ENCODE results near the gene GRIPAP1.
"Not testable (repeated sequence)": the region's sequence is repeated elsewhere in the genome, so short reads cannot be mapped to it uniquely, and the experiment has no call there.

Gene GRIPAP1

DNA sequence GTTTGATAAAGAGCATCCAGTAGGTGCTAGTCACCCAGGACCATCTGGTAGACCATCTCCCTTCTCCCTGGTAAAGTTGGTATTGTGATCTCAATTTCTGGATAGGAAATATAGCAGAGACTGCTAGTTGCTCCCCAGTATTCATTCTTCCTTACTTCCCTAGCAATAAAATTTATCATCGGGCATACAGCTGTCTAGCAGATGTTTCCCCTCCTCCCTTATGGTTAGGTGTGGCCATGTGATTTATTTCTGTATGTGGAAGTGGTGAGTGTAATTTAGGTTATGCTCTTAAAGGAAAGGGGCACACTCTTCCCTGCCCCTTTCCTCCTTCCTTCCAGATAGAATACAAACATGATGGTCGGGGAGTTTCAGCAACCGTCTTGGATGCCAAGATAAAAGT lies 18.2 kb downstream of the GRIPAP1 start:
- H3K4me1 ChIP-seq (ENCODE audit: insufficient read depth, low read length) = no peaks in the 10 kb centered on the region
- no peak overlapping the region for H3K27ac ChIP-seq (ENCODE audit: low read length)
- peaks cover 61% of the 10 kb centered on the region for H3K36me3 ChIP-seq (ENCODE audit: insufficient read depth, low read depth, low read length)
- H3K9ac ChIP-seq (ENCODE audit: low read depth, low read length) = no peak overlapping the region
- H3K27me3 ChIP-seq (ENCODE audit: insufficient read depth, low read length) = no peaks in the 10 kb centered on the region
- H3K4me3 ChIP-seq (ENCODE audit: low read length) = no peak overlapping the region
- no peaks in the 10 kb centered on the region for H3K9me3 ChIP-seq (ENCODE audit: insufficient read depth, low read depth, low read length)

GRCh38 chrX:48983081-48983480 lies 19.0 kb downstream of the GRIPAP1 start:
- Histone ChIP-seq H3K9me3 (ENCODE audit: insufficient read depth, low read depth, low read length) (no peaks in the 10 kb centered on the region), H3K4me3 (ENCODE audit: low read length) (no peak overlapping the region), H3K9ac (ENCODE audit: low read depth, low read length) (no peak overlapping the region), H3K27me3 (ENCODE audit: insufficient read depth, low read length) (no peaks in the 10 kb centered on the region), H3K36me3 (ENCODE audit: insufficient read depth, low read depth, low read length) (peaks cover 57% of the 10 kb centered on the region), H3K4me1 (ENCODE audit: insufficient read depth, low read length) (no peaks in the 10 kb centered on the region), H3K27ac (ENCODE audit: low read length) (no peak overlapping the region)

- Histone ChIP-seq H3K9ac (ENCODE audit: low read depth, low read length) (no peak overlapping the region), H3K4me3 (ENCODE audit: low read length) (no peak overlapping the region)
Measured at GRCh38 chrX:48981178-48981577, 20.9 kb downstream of the GRIPAP1 start.

GRCh38 chrX:48980341-48980740 lies 21.7 kb downstream of the GRIPAP1 start:
- not testable (repeated sequence) for H3K4me1 ChIP-seq (ENCODE audit: insufficient read depth, low read length); H3K27me3 ChIP-seq (ENCODE audit: insufficient read depth, low read length); H3K4me3 ChIP-seq (ENCODE audit: low read length); H3K9me3 ChIP-seq (ENCODE audit: insufficient read depth, low read depth, low read length); H3K27ac ChIP-seq (ENCODE audit: low read length); H3K9ac ChIP-seq (ENCODE audit: low read depth, low read length)
- H3K36me3 ChIP-seq (ENCODE audit: insufficient read depth, low read depth, low read length) = peaks cover 78% of the 10 kb centered on the region

More at GRCh38 chrX:48981178-48981577, 20.9 kb downstream of the GRIPAP1 start:
- Histone ChIP-seq H3K27me3 (ENCODE audit: insufficient read depth, low read length) (no peaks in the 10 kb centered on the region), H3K9me3 (ENCODE audit: insufficient read depth, low read depth, low read length) (no peaks in the 10 kb centered on the region), H3K4me1 (ENCODE audit: insufficient read depth, low read length) (no peaks in the 10 kb centered on the region), H3K36me3 (ENCODE audit: insufficient read depth, low read depth, low read length) (peaks cover 74% of the 10 kb centered on the region), H3K27ac (ENCODE audit: low read length) (no peak overlapping the region)

DNA sequence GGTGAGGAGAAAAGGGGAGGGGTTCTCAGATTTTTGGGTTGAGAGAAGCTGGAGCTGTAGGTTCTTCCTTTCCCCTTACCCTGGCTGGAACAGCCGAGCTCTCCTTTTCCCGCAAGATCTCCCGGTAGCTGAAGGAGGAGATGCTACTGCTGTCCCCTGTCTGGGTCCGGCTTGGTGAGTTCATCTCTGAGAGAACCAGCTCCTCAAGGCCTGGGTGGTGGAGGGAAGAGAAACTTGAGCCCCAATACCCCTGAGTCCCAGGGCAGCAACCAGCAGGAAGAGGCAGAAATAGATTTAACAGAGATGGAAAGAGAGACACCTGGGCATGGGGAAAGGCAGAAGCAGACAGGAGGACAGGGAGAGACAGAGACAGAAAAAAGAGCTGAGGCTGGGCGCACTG lies 23.8 kb downstream of the GRIPAP1 start:
- H3K27me3 ChIP-seq (ENCODE audit: insufficient read depth, low read length) = no peaks in the 10 kb centered on the region
- H3K36me3 ChIP-seq (ENCODE audit: insufficient read depth, low read depth, low read length) = peaks cover 75% of the 10 kb centered on the region
- H3K4me1 ChIP-seq (ENCODE audit: insufficient read depth, low read length) = no peaks in the 10 kb centered on the region
- no peak overlapping the region for H3K9ac ChIP-seq (ENCODE audit: low read depth, low read length)
- H3K27ac ChIP-seq (ENCODE audit: low read length) = no peak overlapping the region
- no peak overlapping the region for H3K4me3 ChIP-seq (ENCODE audit: low read length)
- no peaks in the 10 kb centered on the region for H3K9me3 ChIP-seq (ENCODE audit: insufficient read depth, low read depth, low read length)

GRCh38 chrX:48976086-48976485 lies 26.0 kb downstream of the GRIPAP1 start:
- H3K9ac ChIP-seq (ENCODE audit: low read depth, low read length) = no peak overlapping the region
- no peaks in the 10 kb centered on the region for H3K9me3 ChIP-seq (ENCODE audit: insufficient read depth, low read depth, low read length)
- no peaks in the 10 kb centered on the region for H3K4me1 ChIP-seq (ENCODE audit: insufficient read depth, low read length)
- no peaks in the 10 kb centered on the region for H3K27me3 ChIP-seq (ENCODE audit: insufficient read depth, low read length)
- H3K27ac ChIP-seq (ENCODE audit: low read length) = no peak overlapping the region
- H3K4me3 ChIP-seq (ENCODE audit: low read length) = no peak overlapping the region
- peaks cover 54% of the 10 kb centered on the region for H3K36me3 ChIP-seq (ENCODE audit: insufficient read depth, low read depth, low read length)

DNA sequence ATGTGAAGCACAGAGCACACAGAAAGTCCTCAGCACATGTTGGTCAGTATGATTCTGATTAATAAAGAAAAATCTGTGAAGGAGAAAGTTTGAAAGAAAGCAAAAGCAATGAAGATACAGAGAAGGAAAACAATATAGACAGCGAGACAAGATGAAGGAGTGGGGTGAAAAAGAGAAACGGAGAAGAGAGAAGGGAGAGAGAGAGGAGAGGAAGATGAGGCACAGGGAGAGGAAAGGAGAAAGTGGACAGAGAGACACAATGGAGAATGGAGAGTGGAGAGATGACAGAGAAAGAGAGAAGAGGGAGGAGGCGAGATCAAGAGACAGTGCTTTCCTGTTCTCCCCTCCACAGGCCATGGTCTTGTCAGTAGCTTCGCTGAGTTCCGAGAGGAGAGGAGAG lies 26.5 kb downstream of the GRIPAP1 start:
- Histone ChIP-seq H3K4me1 (ENCODE audit: insufficient read depth, low read length) (no peaks in the 10 kb centered on the region), H3K27me3 (ENCODE audit: insufficient read depth, low read length) (no peaks in the 10 kb centered on the region), H3K4me3 (ENCODE audit: low read length) (no peak overlapping the region), H3K9ac (ENCODE audit: low read depth, low read length) (no peak overlapping the region), H3K27ac (ENCODE audit: low read length) (no peak overlapping the region), H3K9me3 (ENCODE audit: insufficient read depth, low read depth, low read length) (no peaks in the 10 kb centered on the region), H3K36me3 (ENCODE audit: insufficient read depth, low read depth, low read length) (peaks cover 50% of the 10 kb centered on the region)

DNA sequence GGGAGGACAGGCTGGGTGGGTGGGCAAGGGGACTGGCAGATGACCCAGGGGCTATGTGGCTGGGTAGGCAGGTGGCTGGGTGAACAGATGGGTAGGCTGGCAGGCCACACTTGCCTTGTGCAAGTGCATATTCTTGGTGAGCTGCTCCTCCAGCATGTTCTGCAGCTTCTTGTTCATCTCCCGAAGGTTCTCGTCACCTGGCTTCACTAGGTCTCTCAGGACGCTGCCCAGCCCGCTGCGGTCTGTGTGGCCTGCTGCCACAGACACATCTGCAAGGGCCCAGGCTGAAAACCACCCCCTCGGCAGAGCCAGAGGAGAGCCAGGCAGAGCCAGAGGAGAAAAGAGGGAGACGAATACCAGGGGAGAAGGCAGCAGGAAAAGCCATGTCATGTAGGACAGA lies 27.0 kb downstream of the GRIPAP1 start:
- H3K36me3 ChIP-seq (ENCODE audit: insufficient read depth, low read depth, low read length) = peaks cover 46% of the 10 kb centered on the region

GRCh38 chrX:48974574-48974973 lies 27.5 kb downstream of the GRIPAP1 start:
- Histone ChIP-seq H3K27me3 (ENCODE audit: insufficient read depth, low read length) (no peaks in the 10 kb centered on the region), H3K27ac (ENCODE audit: low read length) (no peak overlapping the region), H3K4me3 (ENCODE audit: low read length) (no peak overlapping the region), H3K36me3 (ENCODE audit: insufficient read depth, low read depth, low read length) (peaks cover 43% of the 10 kb centered on the region), H3K9ac (ENCODE audit: low read depth, low read length) (no peak overlapping the region), H3K4me1 (ENCODE audit: insufficient read depth, low read length) (no peaks in the 10 kb centered on the region), H3K9me3 (ENCODE audit: insufficient read depth, low read depth, low read length) (no peaks in the 10 kb centered on the region)

More for the DNA sequence above, 27.0 kb downstream of the GRIPAP1 start:
- H3K27me3 ChIP-seq (ENCODE audit: insufficient read depth, low read length) = no peaks in the 10 kb centered on the region
- H3K4me3 ChIP-seq (ENCODE audit: low read length) = no peak overlapping the region
- no peaks in the 10 kb centered on the region for H3K9me3 ChIP-seq (ENCODE audit: insufficient read depth, low read depth, low read length)
- H3K27ac ChIP-seq (ENCODE audit: low read length) = no peak overlapping the region
- no peaks in the 10 kb centered on the region for H3K4me1 ChIP-seq (ENCODE audit: insufficient read depth, low read length)
- H3K9ac ChIP-seq (ENCODE audit: low read depth, low read length) = no peak overlapping the region

- Histone ChIP-seq H3K4me1 (ENCODE audit: insufficient read depth, low read length) (no peaks in the 10 kb centered on the region), H3K27ac (ENCODE audit: low read length) (no peak overlapping the region), H3K27me3 (ENCODE audit: insufficient read depth, low read length) (no peaks in the 10 kb centered on the region), H3K9ac (ENCODE audit: low read depth, low read length) (no peak overlapping the region), H3K36me3 (ENCODE audit: insufficient read depth, low read depth, low read length) (peaks cover 43% of the 10 kb centered on the region), H3K9me3 (ENCODE audit: insufficient read depth, low read depth, low read length) (no peaks in the 10 kb centered on the region), H3K4me3 (ENCODE audit: low read length) (no peak overlapping the region)
Measured at GRCh38 chrX:48974033-48974432, 28.0 kb downstream of the GRIPAP1 start.

- H3K9me3 ChIP-seq (ENCODE audit: insufficient read depth, low read depth, low read length) = no peaks in the 10 kb centered on the region
- H3K27ac ChIP-seq (ENCODE audit: low read length) = no peak overlapping the region
- H3K4me3 ChIP-seq (ENCODE audit: low read length) = peak overlapping the region; percentile 74
- H3K9ac ChIP-seq (ENCODE audit: low read depth, low read length) = peak overlapping the region; percentile 74; the same call in 1 of the 2 replicates
- H3K36me3 ChIP-seq (ENCODE audit: insufficient read depth, low read depth, low read length) = peaks cover 32% of the 10 kb centered on the region
- no peaks in the 10 kb centered on the region for H3K27me3 ChIP-seq (ENCODE audit: insufficient read depth, low read length)
- H3K4me1 ChIP-seq (ENCODE audit: insufficient read depth, low read length) = no peaks in the 10 kb centered on the region
Measured at GRCh38 chrX:48972220-48973164, 29.6 kb downstream of the GRIPAP1 start.
